Mesendoderm (in vitro differentiated cells): ENCODE results near the gene SHCBP1L.
A peak's percentile ranks its signal among the peaks of the same experiment; 100 is the strongest.

ENCODE experiments used
- DNase-seq: peaks from one replicate; pipeline ENCODE4 v3.0.0; 2013
- H2AK5ac ChIP-seq: 2 replicates; pipeline ENCODE4 v1.6.1; 2013; ENCODE audit warnings: low read length, inconsistent platforms
- H2BK120ac ChIP-seq: 2 replicates; pipeline ENCODE4 v1.6.1; 2013; ENCODE audit warnings: low read depth, mild to moderate bottlenecking, low read length, moderate library complexity, mixed read lengths
- H2BK15ac ChIP-seq: replicated peaks from 2 replicates; pipeline ENCODE4 v1.6.1; 2013; ENCODE audit warnings: low read depth, mild to moderate bottlenecking, moderate library complexity
- H2BK5ac ChIP-seq: 2 replicates; pipeline ENCODE4 v1.6.1; 2013; ENCODE audit warnings: low read length, inconsistent platforms
- H3K18ac ChIP-seq: 2 replicates; pipeline ENCODE4 v1.6.1; 2013; ENCODE audit warnings: mild to moderate bottlenecking, low read length, mixed read lengths
- H3K23ac ChIP-seq: one replicate; pipeline ENCODE4 v1.6.1; 2013; ENCODE audit warnings: low read length
- H3K27ac ChIP-seq: 2 replicates; pipeline ENCODE4 v1.5.1; 2013; ENCODE audit warnings: low read depth, mild to moderate bottlenecking, inconsistent platforms, low read length, moderate library complexity
- H3K27me3 ChIP-seq: 2 replicates; pipeline ENCODE4 v1.6.1; 2013; ENCODE audit warnings: low read length, control low read depth, mild to moderate bottlenecking, inconsistent platforms; ENCODE audit not compliant: insufficient read depth, poor library complexity
- H3K36me3 ChIP-seq: 2 replicates; pipeline ENCODE4 v1.6.1; 2013; ENCODE audit warnings: low read length, inconsistent platforms; ENCODE audit not compliant: control insufficient read depth, insufficient read depth
- H3K4ac ChIP-seq: one replicate; pipeline ENCODE4 v1.6.1; 2013; ENCODE audit warnings: low read depth, mild to moderate bottlenecking, low read length, moderate library complexity
- H3K4me1 ChIP-seq: 2 replicates; pipeline ENCODE4 v1.6.1; 2013; ENCODE audit warnings: low read depth, low read length, inconsistent platforms; ENCODE audit not compliant: control insufficient read depth
- H3K4me2 ChIP-seq: 2 replicates; pipeline ENCODE4 v1.6.1; 2013; ENCODE audit warnings: low read length
- H3K4me3 ChIP-seq: 2 replicates; pipeline ENCODE4 v1.5.1; 2013; ENCODE audit warnings: mild to moderate bottlenecking, low read length
- H3K56ac ChIP-seq: one replicate; pipeline ENCODE4 v1.6.1; 2013; ENCODE audit warnings: low read length
- H3K79me1 ChIP-seq: 2 replicates; pipeline ENCODE4 v1.6.1; 2013; ENCODE audit warnings: low read length, inconsistent platforms
- H3K79me2 ChIP-seq: 2 replicates; pipeline ENCODE4 v1.6.1; 2013; ENCODE audit warnings: mild to moderate bottlenecking, low read length; ENCODE audit not compliant: control insufficient read depth, insufficient read depth
- H3K9ac ChIP-seq: 2 replicates; pipeline ENCODE4 v1.6.1; 2013; ENCODE audit warnings: low read length, inconsistent platforms
- H4K5ac ChIP-seq: one replicate; pipeline ENCODE4 v1.6.1; 2013; ENCODE audit warnings: low read length
- H4K8ac ChIP-seq: one replicate; pipeline ENCODE4 v1.6.1; 2013; ENCODE audit warnings: low read depth, mild to moderate bottlenecking, control low read depth, low read length, moderate library complexity
- WGBS: extraction: QIAGEN DNeasy Blood & Tissue Kit; methylation state at CpG from one replicate; pipeline ENCODE4 v1.1.7; 2013; ENCODE audit warnings: low lambda C conversion rate, missing lambda C conversion rate; ENCODE audit not compliant: insufficient coverage; ENCODE audit errors: extremely low coverage; 5-methylcytosine and 5-hydroxymethylcytosine counted together

SHCBP1L gene

DNA sequence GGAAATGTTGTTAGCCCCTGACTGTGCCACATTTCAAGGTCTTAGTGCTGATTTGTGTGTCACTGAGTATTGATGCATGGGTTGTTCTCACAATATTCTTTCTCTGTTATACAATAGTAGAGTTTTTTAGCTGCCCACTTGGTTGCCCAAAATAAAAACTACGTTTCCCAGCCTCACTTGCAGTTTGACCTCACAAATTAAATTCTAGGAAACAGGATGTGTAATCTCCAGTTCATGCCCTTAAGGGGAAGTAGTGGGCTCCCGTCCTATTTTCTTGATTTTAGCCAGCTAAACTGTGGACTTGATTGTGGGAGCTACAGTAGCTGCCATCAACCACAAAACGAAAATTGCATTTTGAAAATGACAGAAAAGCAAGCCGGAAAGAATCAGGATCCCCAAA, 42.9 kb upstream of the SHCBP1L start:
- H3K4me2 ChIP-seq = no peak overlapping the region
- H3K79me2 ChIP-seq = no peaks in the 10 kb centered on the region
- peak overlapping the region; percentile 56 for H4K8ac ChIP-seq
- no peak overlapping the region for H2BK120ac ChIP-seq
- no peak overlapping the region for H2BK15ac ChIP-seq
- no peak overlapping the region for H3K18ac ChIP-seq
- no peak overlapping the region for H3K4ac ChIP-seq
- H3K23ac ChIP-seq = no peak overlapping the region
- H3K56ac ChIP-seq = no peak overlapping the region
- DNase-seq = peak; percentile 11
- H2AK5ac ChIP-seq = no peak overlapping the region
- no peak overlapping the region for H3K4me3 ChIP-seq
- no peaks in the 10 kb centered on the region for H3K27me3 ChIP-seq
- no peak overlapping the region for H3K9ac ChIP-seq
- no CpG with 5 or more reads among the region's 4 CpGs for WGBS
- no peak overlapping the region for H3K27ac ChIP-seq
- H4K5ac ChIP-seq = no peak overlapping the region
- no peaks in the 10 kb centered on the region for H3K79me1 ChIP-seq
- H3K36me3 ChIP-seq = no peaks in the 10 kb centered on the region
- H3K4me1 ChIP-seq = no peaks in the 10 kb centered on the region
- no peak overlapping the region for H2BK5ac ChIP-seq

DNA sequence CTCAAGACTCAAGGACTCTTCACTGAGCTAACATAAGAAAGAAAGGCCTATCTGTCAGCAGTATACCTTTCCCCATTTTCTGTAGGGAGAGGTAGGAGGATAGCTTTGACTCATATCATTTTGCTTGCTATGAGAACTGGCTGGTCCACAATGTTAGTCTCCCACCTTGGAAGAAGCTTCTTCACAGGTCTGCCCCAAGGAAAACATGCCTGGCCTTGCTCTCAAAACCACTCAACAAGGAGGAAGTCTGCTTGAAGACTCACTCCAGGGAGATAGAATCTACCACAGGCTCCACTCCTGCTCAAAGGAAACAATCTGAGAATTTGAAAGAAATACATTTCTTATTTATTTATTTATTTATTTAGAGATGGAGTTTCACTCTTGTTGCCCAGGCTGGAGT, 40.8 kb upstream of the SHCBP1L start:
- Histone ChIP-seq H2AK5ac (no peak overlapping the region), H2BK5ac (no peak overlapping the region), H3K18ac (no peak overlapping the region), H2BK15ac (no peak overlapping the region), H3K4me1 (no peaks in the 10 kb centered on the region), H3K79me1 (no peaks in the 10 kb centered on the region), H3K36me3 (no peaks in the 10 kb centered on the region), H3K27me3 (no peaks in the 10 kb centered on the region), H3K4me3 (no peak overlapping the region), H4K8ac (no peak overlapping the region), H3K56ac (no peak overlapping the region), H3K4me2 (no peak overlapping the region), H3K27ac (no peak overlapping the region), H3K9ac (no peak overlapping the region), H3K4ac (no peak overlapping the region), H2BK120ac (no peak overlapping the region), H3K79me2 (no peaks in the 10 kb centered on the region), H3K23ac (no peak overlapping the region), H4K5ac (no peak overlapping the region)
- no peak for DNase-seq

- H3K4me3 ChIP-seq = no peak overlapping the region
- no peak overlapping the region for H2BK15ac ChIP-seq
- H4K5ac ChIP-seq = no peak overlapping the region
- H3K23ac ChIP-seq = no peak overlapping the region
- no peak overlapping the region for H3K56ac ChIP-seq
- H3K79me2 ChIP-seq = no peaks in the 10 kb centered on the region
- no peaks in the 10 kb centered on the region for H3K27me3 ChIP-seq
- H2BK120ac ChIP-seq = no peak overlapping the region
- DNase-seq = no peak
- no peak overlapping the region for H3K4ac ChIP-seq
- H3K18ac ChIP-seq = no peak overlapping the region
- no peak overlapping the region for H3K9ac ChIP-seq
- WGBS = no CpG with 5 or more reads among the region's 7 CpGs
- H2BK5ac ChIP-seq = no peak overlapping the region
- H3K4me2 ChIP-seq = no peak overlapping the region
- no peak overlapping the region for H4K8ac ChIP-seq
- no peaks in the 10 kb centered on the region for H3K36me3 ChIP-seq
- H3K27ac ChIP-seq = no peak overlapping the region
- H3K4me1 ChIP-seq = no peaks in the 10 kb centered on the region
- H2AK5ac ChIP-seq = no peak overlapping the region
- H3K79me1 ChIP-seq = no peaks in the 10 kb centered on the region
Observed at GRCh38 chr1:182990413-182991144, 37.6 kb upstream of the SHCBP1L start.

- WGBS = no CpG with 5 or more reads among the region's 1 CpG
- Histone ChIP-seq H3K79me1 (no peaks in the 10 kb centered on the region), H3K4me1 (no peaks in the 10 kb centered on the region), H3K4me3 (no peak overlapping the region), H4K5ac (no peak overlapping the region), H3K27me3 (no peaks in the 10 kb centered on the region), H2BK120ac (no peak overlapping the region), H3K36me3 (no peaks in the 10 kb centered on the region), H3K9ac (no peak overlapping the region), H2BK15ac (no peak overlapping the region), H3K27ac (no peak overlapping the region), H3K79me2 (no peaks in the 10 kb centered on the region), H3K23ac (no peak overlapping the region), H3K56ac (no peak overlapping the region), H2BK5ac (no peak overlapping the region), H3K4me2 (no peak overlapping the region), H3K4ac (no peak overlapping the region), H3K18ac (no peak overlapping the region), H2AK5ac (no peak overlapping the region), H4K8ac (no peak overlapping the region)
- DNase-seq = no peak
Observed at GRCh38 chr1:182985876-182986275, 32.9 kb upstream of the SHCBP1L start.

GRCh38 chr1:182984621-182985020, 31.7 kb upstream of the SHCBP1L start:
- Histone ChIP-seq H3K23ac (no peak overlapping the region), H3K4me2 (no peak overlapping the region), H3K79me2 (no peaks in the 10 kb centered on the region), H4K8ac (no peak overlapping the region), H3K4me3 (no peak overlapping the region), H3K18ac (no peak overlapping the region), H4K5ac (no peak overlapping the region), H3K27me3 (no peaks in the 10 kb centered on the region), H2BK5ac (no peak overlapping the region), H3K4me1 (no peaks in the 10 kb centered on the region), H3K9ac (no peak overlapping the region), H3K27ac (no peak overlapping the region), H2BK120ac (no peak overlapping the region), H3K4ac (no peak overlapping the region), H3K79me1 (no peaks in the 10 kb centered on the region), H3K56ac (no peak overlapping the region), H2BK15ac (no peak overlapping the region), H2AK5ac (no peak overlapping the region), H3K36me3 (no peaks in the 10 kb centered on the region)
- no CpG with 5 or more reads among the region's 1 CpG for WGBS
- no peak for DNase-seq

- Histone ChIP-seq H2AK5ac (no peak overlapping the region), H4K5ac (no peak overlapping the region), H3K27me3 (no peaks in the 10 kb centered on the region), H3K79me2 (no peaks in the 10 kb centered on the region), H2BK5ac (no peak overlapping the region), H3K36me3 (no peaks in the 10 kb centered on the region), H3K79me1 (no peaks in the 10 kb centered on the region), H2BK15ac (no peak overlapping the region), H3K4me2 (no peak overlapping the region), H3K4me3 (no peak overlapping the region), H3K23ac (no peak overlapping the region), H3K4ac (no peak overlapping the region), H3K56ac (no peak overlapping the region), H3K4me1 (no peaks in the 10 kb centered on the region), H2BK120ac (no peak overlapping the region), H4K8ac (no peak overlapping the region), H3K18ac (no peak overlapping the region), H3K9ac (no peak overlapping the region), H3K27ac (no peak overlapping the region)
- no CpG with 5 or more reads among the region's 7 CpGs for WGBS
- DNase-seq = no peak
Observed at GRCh38 chr1:182984138-182984537, 31.2 kb upstream of the SHCBP1L start.
